BJ (cell line): Measurements from ENCODE around the gene PRKCE. TPM values are rescaled to one million over a fixed set of nuclear protein-coding genes. Genes with fewer than 3 reads are reported as not detected.

Source experiments
- CTCF ChIA-PET: fragments of 350-600 bp; formaldehyde crosslinking; extraction: SDS; loops from one replicate; lab custom pipeline; 2021; ENCODE audit warnings: antibody characterized with exemption, inconsistent platforms; lab: Yijun Ruan, JAX
- POLR2A ChIA-PET: fragments of 300-600 bp; sonication (Branson Sonifier 250); formaldehyde crosslinking; extraction: SDS; loops from one replicate; lab custom pipeline; 2021; ENCODE audit warnings: antibody characterized with exemption; lab: Charles Lee
- DNase-seq: peaks from one replicate; pipeline ENCODE4 v3.0.0-alpha.2; 2011; ENCODE audit warnings: low read depth
- H3K27me3 ChIP-seq: 2 replicates; pipeline ENCODE4 v1.6.0; 2011; ENCODE audit warnings: low read length; ENCODE audit not compliant: control insufficient read depth, insufficient read depth
- H3K36me3 ChIP-seq: 2 replicates; pipeline ENCODE4 v1.5.1; 2011; ENCODE audit warnings: low read length; ENCODE audit not compliant: control insufficient read depth, insufficient read depth
- H3K4me3 ChIP-seq: 2 replicates; pipeline ENCODE4 v1.5.1; 2011; ENCODE audit warnings: low read depth, mild to moderate bottlenecking, control low read depth, low read length
- CTCF ChIP-seq: IDR thresholded peaks from 2 replicates; pipeline ENCODE4 v1.5.1; 2011; ENCODE audit warnings: low read depth, mild to moderate bottlenecking, control low read depth, inconsistent platforms, low read length, moderate library complexity; ENCODE audit not compliant: insufficient read depth
- polyA plus RNA-seq: library from polyadenylated mRNA; depleted of rRNA; stranded (reverse); fragments of >200 nt; gene quantifications from 2 replicates; pipeline ENCODE4 v1.2.3, GENCODE V29; 2011

PRKCE gene
- polyA plus RNA-seq, 1 experiment, result 19.7 TPM

GRCh38 chr2:45836316-45836715 lies 184.8 kb downstream of the PRKCE start:
- no peak for DNase-seq
- no peaks in the 10 kb centered on the region for H3K36me3 ChIP-seq
- CTCF ChIA-PET, result no interaction called here
- no peaks in the 10 kb centered on the region for H3K27me3 ChIP-seq
- no peak overlapping the region for H3K4me3 ChIP-seq
- TF ChIP-seq CTCF, result no peak
- POLR2A ChIA-PET, result no interaction called here

- Histone ChIP-seq H3K36me3 (no peaks in the 10 kb centered on the region), H3K4me3 (no peak overlapping the region), H3K27me3 (no peaks in the 10 kb centered on the region)
- TF ChIP-seq CTCF, result no peak
- no peak for DNase-seq
- CTCF ChIA-PET, result no interaction called here
- POLR2A ChIA-PET, result no interaction called here
Observed at GRCh38 chr2:45836740-45837139, 185.3 kb downstream of the PRKCE start.

- CTCF ChIA-PET, result interaction anchor here (1.7 kb wide), 1 partner anchor 9 kb away, joined by 4 read pairs; no protein-coding TSS in a partner anchor
Observed at GRCh38 chr2:45837812-45838341, 186.4 kb downstream of the PRKCE start.

GRCh38 chr2:45839508-45840251 lies 188.2 kb downstream of the PRKCE start:
- H3K36me3 ChIP-seq, result no peaks in the 10 kb centered on the region
- DNase-seq, result no peak
- no peak overlapping the region for H3K4me3 ChIP-seq
- ChIA-PET POLR2A (no interaction called here), CTCF (interaction anchor here (0.9 to 1.7 kb wide), 2 partner anchors 8 to 11 kb away, joined by 3 to 4 read pairs; no protein-coding TSS in a partner anchor)
- no peaks in the 10 kb centered on the region for H3K27me3 ChIP-seq
- TF ChIP-seq CTCF, result no peak

More at GRCh38 chr2:45837812-45838341, 186.4 kb downstream of the PRKCE start:
- no peaks in the 10 kb centered on the region for H3K27me3 ChIP-seq
- TF ChIP-seq CTCF, result no peak
- no peaks in the 10 kb centered on the region for H3K36me3 ChIP-seq
- no peak for DNase-seq
- POLR2A ChIA-PET, result no interaction called here
- H3K4me3 ChIP-seq, result no peak overlapping the region

GRCh38 chr2:45840481-45840880 lies 189.0 kb downstream of the PRKCE start:
- Histone ChIP-seq H3K27me3 (no peaks in the 10 kb centered on the region), H3K4me3 (no peak overlapping the region), H3K36me3 (no peaks in the 10 kb centered on the region)
- ChIA-PET CTCF (interaction anchor here (0.9 kb wide), 1 partner anchor 12 kb away, joined by 4 read pairs; no protein-coding TSS in a partner anchor), POLR2A (no interaction called here)
- TF ChIP-seq CTCF, result no peak
- no peak for DNase-seq
